ENCODE measurements around the gene RAET1G.
A peak's percentile ranks its signal among the peaks of the same experiment; 100 is the strongest.

- TF ChIP-seq CTCF (IDR thresholded peaks at IDR 0.05 in 4 of 5, conservative IDR thresholded peaks at IDR 0.05 in 1 of 5) (peak; percentile 77 to 87 (median 84)), POLR2A (IDR thresholded peaks at IDR 0.05) (no peak)
Observed at GRCh38 chr6:149934249-149935156, 11.6 kb upstream of the RAET1G start.

All from gastrocnemius medialis (tissue), 4 donors.